GM21381 (cell line): ENCODE results near the gene PIEZO2.
"Not testable (repeated sequence)": the region's sequence is repeated elsewhere in the genome, so short reads cannot be mapped to it uniquely, and the experiment has no call there.

Experiments used
- ATAC-seq: cut with Tn5 transposase; IDR thresholded peaks from one replicate; pipeline ENCODE4 v1.9.1; 2021; ENCODE audit warnings: mild to moderate bottlenecking, moderate library complexity; ENCODE audit not compliant: unreplicated experiment

The PIEZO2 gene

GRCh38 chr18:10933648-10934047 is 215.7 kb downstream of the PIEZO2 start:
- ATAC-seq, result not testable (repeated sequence)

GRCh38 chr18:10930076-10930475 is 219.3 kb downstream of the PIEZO2 start:
- ATAC-seq, result no peak

- peak; percentile 69 for ATAC-seq
Observed at GRCh38 chr18:10928772-10929373, 220.5 kb downstream of the PIEZO2 start.

DNA sequence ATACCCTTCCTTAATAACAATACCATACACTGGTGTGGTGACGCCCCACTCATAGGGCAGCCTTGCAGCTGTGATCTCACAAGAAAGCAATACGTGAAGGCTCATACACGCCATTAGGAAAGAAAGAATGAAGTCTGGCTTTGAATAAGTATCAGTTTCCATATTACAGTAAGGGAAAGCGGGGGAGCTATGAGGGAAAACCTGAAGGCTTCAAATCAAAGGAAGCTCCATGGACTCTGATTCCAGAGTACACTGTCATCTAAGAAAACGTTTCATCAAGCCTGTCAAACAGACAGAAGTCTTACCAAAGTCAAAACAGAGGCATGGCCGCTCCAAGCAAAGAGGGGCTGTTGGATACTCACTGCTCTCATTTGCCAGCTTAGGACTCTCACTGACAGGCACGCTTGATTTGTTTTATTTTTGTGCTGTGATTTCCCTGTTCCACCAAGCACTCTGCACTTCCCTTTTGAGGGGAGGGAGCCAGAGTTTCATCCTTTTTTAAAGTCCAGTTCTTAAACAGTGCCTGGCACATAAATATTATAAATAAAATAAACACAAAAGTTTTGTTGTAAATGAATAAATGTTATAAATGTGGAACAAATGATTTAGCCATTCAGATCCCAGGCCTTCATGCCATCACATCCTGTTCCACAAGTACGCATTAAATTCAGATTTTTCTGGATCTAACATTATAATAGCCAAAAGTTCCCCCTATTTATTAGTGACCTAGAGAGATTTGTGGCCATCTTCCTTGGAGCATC is 221.2 kb downstream of the PIEZO2 start:
- no peak for ATAC-seq

GRCh38 chr18:10927286-10927992 is 221.9 kb downstream of the PIEZO2 start:
- ATAC-seq, result no peak

DNA sequence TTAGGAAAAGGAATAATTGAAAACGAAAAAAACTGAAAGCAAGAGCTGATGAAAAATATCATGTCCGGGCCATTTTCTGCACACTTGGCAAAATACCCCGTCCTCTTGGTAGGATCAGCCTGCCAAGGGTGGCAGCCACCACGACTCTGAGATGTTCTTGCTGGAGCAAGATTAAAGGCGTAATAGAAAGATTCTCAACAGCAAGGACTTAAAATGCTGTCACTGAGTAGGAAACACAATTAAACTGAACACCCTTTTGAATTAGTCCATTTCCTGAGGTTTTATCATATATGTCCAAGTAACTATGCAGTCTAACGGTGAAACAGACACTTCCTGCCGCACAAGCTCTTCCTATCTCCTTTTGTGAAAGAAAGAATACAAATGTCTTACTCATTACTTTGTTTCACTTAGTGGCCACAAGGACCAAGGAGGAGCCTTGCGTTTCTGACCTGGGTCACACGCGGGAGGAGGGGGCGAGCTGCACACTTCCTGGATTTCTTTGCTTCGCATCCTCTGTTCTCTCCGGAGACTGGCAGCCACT is 222.7 kb downstream of the PIEZO2 start:
- ATAC-seq, result no peak

DNA sequence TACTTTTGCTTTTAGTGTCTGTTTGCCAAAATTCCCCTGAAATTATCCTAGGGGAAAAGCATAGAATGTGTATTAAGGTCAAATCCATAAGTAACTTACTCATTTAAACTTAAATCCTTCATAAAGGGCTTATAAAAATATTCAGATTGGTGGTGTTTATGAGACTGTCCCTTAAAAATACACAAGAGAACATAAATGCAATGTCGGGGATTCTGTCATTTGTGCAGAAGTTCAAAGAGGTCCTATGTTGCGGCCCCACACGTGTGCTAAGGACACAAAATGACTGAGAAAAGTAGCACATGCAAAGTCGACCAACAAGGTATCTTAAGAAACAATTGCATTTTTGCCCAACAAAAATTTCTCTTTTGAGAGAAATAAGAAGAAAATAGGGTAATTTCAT is 225.1 kb downstream of the PIEZO2 start:
- no peak for ATAC-seq

DNA sequence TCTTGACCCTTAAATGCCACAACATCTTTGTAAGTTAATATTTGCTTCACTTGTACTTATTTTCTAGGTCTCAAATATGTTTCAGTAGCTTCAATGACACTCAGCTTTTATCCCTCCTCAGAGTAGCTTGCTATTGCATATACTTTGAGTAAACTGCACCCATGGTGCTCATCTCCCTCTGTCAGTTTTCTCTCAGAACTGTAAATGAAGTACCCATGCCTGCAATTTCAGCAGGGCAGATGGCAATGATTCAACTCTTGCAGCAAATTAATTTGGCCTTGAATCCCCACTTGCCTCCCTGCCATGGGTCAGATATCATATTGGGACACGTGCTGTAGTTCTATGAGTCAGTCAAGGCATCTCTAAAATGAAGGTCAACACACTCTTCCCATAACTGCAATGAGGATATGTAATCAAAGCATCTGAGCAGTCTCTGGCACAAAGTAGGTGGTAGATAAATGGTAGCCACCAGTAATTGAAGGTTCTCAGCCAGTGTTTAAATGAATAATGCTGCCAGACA is 225.8 kb downstream of the PIEZO2 start:
- no peak for ATAC-seq

DNA sequence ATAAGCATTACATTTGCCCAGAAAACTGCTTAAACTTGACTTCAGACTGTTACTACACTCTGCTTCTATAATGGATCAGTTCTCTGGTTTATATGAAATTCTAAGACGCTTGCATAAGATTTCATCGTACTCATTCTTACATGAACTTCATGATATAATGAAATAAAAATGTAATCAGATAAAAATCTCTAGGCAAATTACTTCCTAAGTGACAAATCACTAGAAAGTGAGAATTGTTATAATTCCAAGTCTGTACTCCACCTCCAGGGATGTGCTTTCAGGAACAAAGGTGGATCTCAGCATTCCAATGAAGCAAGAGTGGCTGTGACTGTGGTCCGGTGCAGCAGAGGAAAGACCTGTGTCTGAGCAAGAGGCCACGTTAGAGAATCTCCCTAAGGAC is 226.2 kb downstream of the PIEZO2 start:
- no peak for ATAC-seq

DNA sequence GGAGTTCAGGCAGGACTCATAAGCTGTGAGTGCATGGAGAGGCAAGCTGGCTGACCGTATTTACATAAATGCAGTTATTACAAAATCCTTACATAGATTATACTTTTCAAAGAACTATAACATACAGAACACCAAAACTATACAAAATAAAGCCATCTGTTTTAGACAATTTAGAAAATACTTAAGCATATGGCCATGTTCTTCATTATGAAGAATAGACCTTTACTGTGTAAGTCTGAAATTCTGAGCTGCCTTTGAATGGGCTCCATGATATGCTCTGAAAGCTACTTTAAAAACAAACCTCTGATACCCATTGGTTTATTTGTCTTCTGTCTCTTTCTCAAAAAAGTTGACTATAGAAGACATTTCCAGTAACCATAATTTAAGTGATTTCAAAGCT is 226.7 kb downstream of the PIEZO2 start:
- ATAC-seq, result not testable (repeated sequence)

DNA sequence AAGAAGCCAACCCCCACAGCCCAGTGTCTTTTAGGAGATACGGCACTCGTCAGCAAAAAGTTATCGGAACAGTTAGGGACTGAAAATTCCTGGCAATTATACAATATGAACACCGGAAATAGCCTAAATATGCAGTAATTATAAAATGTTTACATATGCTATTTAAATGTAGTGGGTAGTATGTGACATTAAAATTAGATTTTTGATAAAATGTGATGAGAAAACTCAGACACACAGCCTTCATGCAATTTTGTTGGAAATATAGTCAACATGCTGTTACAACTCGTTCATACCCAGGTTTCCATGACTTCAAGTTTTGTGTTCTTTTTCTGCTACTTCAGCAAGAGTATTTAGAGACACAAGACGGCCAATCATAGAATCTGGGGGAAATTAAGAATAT is 229.1 kb downstream of the PIEZO2 start:
- ATAC-seq, result not testable (repeated sequence)

GRCh38 chr18:10919851-10920250 is 229.5 kb downstream of the PIEZO2 start:
- no peak for ATAC-seq

- ATAC-seq, result no peak
Observed at GRCh38 chr18:10916865-10917264, 232.5 kb downstream of the PIEZO2 start.

DNA sequence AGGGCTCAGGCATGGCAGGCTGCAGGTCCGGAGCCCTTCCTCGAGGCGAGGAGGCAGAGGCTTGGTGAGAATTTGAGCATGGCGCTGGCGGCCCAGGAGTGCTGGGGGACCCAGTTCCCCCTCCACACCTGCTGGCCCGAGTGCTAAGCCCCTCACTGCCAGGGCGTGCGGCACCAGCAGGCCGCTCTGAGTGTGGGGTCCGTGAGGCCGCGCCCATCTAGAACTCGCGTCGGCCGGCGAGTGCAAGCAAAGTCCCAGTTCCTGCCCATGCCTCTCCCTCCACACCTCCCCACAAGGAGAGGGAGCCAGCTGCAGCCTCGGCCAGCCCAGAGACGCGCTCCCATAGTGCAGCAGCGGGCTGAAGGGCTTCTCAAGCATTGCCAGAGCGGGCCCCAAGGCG is 233.0 kb downstream of the PIEZO2 start:
- no peak for ATAC-seq

GRCh38 chr18:10915748-10916147 is 233.6 kb downstream of the PIEZO2 start:
- ATAC-seq, result not testable (repeated sequence)

- not testable (repeated sequence) for ATAC-seq
Observed at GRCh38 chr18:10914610-10915009, 234.8 kb downstream of the PIEZO2 start.

DNA sequence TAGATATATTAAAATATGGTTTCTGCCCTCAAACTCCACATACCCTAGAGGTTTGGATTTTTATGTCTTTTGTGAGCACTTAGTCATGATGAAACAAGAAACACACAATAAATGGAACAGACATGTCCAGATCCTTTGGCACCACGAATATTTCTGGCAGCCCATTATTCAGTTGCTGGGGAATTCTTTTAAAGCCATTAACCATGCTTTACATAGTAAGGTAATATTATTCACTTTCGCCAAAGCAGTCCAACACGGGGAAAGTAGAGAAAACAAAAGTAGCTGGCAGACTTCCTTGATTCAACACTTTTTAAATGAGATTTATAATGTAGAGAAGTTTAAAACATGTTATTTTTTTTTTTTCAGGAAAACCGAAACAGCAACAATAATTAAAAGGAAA is 235.4 kb downstream of the PIEZO2 start:
- ATAC-seq, result no peak

DNA sequence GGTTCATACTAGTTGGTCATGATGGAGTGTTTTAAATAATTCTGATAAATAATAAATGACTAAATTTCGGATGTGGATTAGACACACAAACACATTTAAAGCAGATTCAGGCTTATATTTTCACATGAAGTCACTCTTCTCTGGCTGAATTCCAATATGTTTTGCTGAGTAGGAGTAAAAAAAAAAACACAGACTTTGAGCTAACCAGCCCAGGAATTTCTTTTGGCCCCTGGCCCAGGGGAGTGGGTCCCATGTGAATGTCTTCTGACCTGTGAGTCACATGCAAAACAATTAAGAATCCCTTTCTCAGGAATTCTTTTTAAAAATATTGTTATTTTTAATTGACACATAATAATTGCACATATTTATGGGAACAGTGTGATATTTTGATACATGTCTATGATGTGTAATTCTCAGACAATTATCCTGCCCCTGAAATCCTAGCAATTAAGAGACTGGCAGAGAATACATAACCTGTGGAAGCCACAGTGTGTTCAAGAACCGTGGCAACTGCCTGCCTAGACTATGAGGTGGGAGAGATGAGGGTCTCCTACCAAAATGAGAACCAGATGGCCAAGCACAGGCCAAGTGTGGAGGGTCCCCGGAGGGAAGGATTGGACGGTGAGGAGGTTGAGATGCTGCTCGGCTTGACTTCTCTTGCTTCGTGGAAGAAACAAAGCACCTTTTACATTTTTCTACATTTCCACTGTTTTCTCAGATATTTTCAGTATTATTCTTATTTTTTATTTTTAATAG is 236.4 kb downstream of the PIEZO2 start:
- ATAC-seq, result no peak

DNA sequence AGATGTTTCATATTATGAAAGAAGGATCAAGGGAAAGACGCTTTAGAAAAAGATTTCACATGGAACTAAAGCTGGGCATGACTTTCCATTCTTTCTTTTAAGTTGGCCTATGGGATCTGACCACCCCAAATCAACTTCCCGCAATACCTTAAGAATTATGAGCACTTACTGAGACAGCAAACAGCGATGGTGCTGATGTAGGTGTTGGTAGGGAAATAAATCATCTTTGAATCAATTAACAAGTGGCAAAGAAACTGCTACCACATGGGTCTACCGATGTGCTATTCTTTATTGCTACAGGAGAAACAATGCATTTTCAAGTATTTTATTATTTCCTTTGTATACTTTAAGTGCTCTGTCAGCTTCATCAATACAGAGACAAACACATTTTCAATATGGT is 239.6 kb downstream of the PIEZO2 start:
- no peak for ATAC-seq

- ATAC-seq, result no peak
Observed at GRCh38 chr18:10908760-10909159, 240.6 kb downstream of the PIEZO2 start.

GRCh38 chr18:10907749-10908148 is 241.6 kb downstream of the PIEZO2 start:
- no peak for ATAC-seq
